ENCODE data around the gene GALNT1.

Gene GALNT1

GRCh38 chr18:35672897-35673296 lies 91.4 kb downstream of the GALNT1 start:
- no peak for DNase-seq (ENCODE audit: low read depth in 2 of 2)

DNA sequence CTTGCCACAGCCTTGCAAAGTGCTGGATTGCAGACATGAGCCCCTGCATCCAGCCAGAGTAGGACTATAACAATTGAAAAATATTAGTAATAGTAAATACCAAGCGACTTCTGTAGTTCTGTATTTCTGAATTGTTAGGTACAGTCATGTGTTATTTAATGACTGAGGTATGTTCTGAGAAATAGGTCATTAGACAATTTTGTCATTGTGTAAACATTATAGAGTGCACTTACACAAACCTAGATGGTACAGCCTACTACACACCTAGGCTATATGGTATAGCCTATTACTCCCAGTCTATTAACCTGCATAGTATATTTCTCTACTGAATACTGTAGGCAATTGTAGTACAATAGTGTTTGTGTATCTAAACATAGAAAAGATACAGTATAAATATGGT lies 92.1 kb downstream of the GALNT1 start:
- no peak for DNase-seq (ENCODE audit: low read depth in 2 of 2)

DNA sequence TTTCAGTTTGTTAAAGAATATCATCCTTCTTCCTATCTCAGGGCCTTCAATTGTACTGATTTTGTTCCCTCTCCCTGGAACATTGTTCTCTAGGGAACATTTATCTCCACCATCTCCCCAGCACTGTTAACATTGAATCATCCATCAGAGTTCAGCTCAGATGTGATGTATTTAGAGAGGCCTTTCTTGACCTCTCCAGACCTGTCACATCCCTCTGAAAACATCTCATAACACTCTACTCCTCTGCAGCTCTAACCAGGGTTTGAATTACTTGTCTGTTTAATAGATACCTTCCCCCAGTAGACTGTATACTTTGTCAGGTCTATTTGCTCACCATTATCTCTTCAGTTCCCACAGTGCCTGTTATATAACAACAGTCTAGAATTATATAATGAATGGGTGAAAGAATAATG lies 98.6 kb downstream of the GALNT1 start:
- no peak for DNase-seq (ENCODE audit: low read depth in 2 of 2)

- no peak for DNase-seq (ENCODE audit: low read depth in 2 of 2)
These were observed 100.8 kb downstream of the GALNT1 start for GRCh38 chr18:35682281-35682867.

DNA sequence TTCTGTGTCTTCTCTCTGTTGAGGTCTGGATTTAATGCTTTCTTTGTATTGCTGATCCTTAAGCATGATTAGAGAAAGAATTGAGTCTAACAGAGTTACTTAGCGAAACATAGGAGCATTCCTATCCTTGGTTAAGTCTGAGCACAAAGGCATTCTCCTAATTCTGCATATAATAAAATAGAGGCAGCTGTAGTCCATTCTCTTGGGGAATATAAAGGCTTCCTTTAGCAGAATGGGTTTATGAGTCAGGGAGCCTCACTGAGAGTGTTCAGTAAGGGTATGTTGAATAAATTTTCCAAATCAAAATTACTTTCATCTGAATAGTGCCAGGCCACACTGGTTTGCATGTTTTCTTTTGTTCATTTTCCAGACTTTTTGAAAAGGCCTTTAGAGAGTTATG lies 101.5 kb downstream of the GALNT1 start:
- no peak for DNase-seq (ENCODE audit: low read depth in 2 of 2)

DNA sequence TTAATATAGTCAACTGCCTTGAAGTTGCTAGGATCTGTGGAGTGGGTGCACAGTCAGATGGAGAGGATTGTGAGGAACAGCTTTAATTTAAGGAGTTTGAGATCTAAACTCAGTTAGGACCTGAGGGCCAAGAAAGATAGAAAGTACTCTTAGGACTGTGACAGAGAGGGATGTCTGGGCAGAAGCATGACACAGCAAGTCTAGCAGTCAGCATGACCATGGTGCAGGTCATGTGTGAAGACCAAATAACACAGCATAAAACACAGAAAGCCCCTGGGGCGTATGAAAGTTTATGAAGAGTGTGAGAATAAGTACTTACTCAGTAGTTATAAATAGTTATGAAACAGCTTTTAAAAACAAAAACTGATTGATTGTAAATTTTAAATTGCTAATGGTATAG lies 107.2 kb downstream of the GALNT1 start:
- DNase-seq (ENCODE audit: low read depth in 2 of 2), result no peak

- DNase-seq (ENCODE audit: low read depth in 2 of 2), result no peak
These were observed 108.2 kb downstream of the GALNT1 start for GRCh38 chr18:35689728-35690127.

DNA sequence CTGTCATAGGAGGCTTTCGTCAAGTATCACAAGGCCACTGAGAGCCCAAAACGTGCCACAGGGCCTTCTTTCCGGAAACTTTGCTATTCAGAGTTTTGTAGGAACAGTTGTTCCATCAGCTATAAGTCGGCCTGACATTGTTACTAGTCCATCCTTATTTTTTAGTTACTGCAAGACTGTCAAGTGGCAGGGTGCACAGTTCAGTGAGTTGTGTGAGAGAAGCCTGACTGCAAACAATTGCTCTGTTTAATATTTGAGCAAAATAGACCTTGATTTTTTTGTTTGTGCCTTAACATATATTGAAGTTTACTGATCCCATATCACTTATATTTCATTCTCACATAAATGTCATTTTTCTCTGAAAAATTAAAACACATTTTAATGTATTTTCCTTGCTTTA lies 110.1 kb downstream of the GALNT1 start:
- DNase-seq (ENCODE audit: low read depth in 2 of 2), result no peak

DNA sequence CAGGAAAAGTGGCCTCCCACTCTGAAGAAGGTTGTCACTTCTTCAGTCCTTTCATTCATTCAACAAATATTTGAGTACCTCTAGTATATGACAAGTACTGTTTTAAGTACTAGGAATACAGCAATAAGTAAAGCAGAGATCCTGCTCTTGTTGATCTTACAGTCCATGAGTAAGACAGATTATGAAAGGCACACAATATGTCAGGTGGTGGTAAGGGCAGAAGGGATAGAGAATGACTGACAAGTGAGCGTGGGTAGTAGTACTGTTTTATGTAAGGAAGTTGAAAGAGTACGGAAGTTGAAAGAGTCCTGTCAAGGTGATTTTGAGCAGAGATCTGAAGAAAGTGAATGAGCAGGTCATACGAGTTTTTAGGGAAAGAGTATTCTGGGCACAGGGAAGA lies 111.3 kb downstream of the GALNT1 start:
- no peak for DNase-seq (ENCODE audit: low read depth in 2 of 2)

GRCh38 chr18:35693829-35694228 lies 112.3 kb downstream of the GALNT1 start:
- no peak for DNase-seq (ENCODE audit: low read depth in 2 of 2)

DNA sequence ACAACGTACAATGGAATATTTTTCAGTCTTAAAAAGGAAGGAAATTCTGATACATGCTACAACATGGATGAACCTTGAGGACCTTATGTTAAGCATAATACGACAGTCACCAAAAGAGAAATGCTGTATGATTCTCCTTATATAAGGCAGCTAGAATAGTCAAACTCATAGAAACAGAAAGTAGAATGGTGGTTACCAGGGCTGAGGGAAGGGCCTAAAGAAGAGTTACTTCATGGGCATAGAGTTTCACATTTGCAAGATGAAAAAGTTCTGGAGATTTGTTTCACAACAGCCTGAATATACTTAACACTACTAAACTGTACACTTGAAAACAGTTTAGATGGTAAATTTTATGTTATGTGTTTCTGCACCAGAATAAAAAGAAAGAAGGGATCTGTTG lies 113.3 kb downstream of the GALNT1 start:
- DNase-seq (ENCODE audit: low read depth in 2 of 2), result no peak

DNA sequence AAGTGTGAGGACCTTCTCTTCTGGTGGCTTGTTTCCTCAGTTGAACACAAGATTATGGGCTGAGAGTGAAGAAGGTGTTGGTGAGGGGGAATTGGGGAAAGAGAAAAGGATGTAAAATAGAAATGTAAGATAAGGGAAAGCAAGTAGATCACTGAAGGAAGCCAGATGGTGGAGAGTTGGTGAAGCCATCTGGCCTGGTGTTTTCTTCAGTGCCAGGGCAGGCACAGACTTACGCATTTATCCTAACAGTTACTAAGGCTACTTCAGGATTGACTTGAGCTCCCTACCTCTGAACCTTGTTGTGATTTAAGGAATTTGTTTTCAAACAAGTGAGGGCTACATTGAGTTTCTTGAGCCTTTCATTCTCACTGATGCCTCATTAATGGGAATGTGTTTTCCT lies 113.8 kb downstream of the GALNT1 start:
- no peak for DNase-seq (ENCODE audit: low read depth in 2 of 2)

DNA sequence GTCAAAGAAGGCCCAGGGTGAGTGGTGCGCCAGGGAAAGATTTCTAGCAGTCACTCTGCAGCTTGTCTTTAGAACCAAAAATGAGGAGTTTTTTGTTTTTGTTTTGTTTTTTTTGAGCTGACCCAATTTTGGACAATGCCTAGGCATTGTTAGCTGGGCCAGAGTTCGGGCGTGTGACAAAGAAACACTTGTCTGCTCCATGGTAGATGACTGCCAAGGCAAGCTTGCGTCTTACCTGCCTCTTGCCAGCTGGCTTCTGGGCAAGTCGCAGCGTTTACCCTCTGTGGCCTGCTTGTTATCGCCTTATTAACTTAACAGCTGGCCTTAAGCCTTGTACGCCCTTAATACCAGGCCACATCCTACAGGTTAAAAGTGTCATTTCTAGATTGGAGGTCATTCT lies 114.3 kb downstream of the GALNT1 start:
- DNase-seq (ENCODE audit: low read depth in 2 of 2), result no peak

GRCh38 chr18:35696307-35696706 lies 114.8 kb downstream of the GALNT1 start:
- DNase-seq (ENCODE audit: low read depth in 2 of 2), result no peak

DNA sequence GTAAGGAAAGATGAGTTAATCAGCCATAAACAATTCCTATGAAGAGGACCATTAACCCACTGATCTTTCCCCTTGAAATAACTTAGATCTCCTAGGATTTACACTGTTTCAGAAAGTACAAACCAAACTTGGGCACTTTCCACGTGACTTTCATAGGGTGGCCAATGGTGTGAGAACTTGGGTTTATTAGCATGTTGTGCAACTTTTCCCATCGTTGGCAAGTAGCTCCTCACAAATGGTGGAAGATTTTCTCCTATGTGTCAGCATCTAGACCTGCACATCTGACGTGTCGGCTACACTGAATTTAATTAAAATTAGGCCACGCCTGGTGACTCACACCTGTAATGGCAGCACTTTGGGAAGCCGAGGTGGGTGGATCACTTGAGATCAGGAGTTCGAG lies 116.3 kb downstream of the GALNT1 start:
- DNase-seq (ENCODE audit: low read depth in 2 of 2), result no peak

DNA sequence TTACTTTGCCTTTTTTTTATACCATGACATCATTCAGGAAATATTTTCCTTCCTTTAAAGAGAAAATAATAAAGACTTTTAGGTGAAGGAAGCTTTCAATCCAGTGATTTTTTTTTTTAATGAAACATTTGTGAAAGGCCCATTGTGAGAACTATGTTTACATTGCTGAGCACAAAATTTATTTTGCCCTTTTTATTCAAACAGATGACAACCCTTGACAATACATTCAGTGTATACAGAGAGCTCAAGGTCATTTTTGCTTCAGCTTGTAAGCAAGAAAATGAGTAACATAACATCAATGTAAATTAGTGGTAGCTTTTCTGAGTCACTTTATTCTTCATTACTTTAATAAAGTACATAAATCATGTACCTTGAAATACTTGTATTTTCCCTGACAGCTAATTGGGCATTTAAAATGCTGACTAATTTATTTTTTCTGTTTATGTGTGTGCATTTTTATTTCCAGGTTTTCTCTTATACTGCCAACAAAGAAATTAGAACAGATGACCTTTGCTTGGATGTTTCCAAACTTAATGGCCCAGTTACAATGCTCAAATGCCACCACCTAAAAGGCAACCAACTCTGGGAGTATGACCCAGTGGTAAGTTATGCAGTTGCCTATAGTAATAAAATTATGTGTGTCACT lies 121.6 kb downstream of the GALNT1 start:
- no peak for DNase-seq (ENCODE audit: low read depth in 2 of 2)

GRCh38 chr18:35705988-35706387 lies 124.4 kb downstream of the GALNT1 start:
- DNase-seq (ENCODE audit: low read depth in 2 of 2), result no peak

DNA sequence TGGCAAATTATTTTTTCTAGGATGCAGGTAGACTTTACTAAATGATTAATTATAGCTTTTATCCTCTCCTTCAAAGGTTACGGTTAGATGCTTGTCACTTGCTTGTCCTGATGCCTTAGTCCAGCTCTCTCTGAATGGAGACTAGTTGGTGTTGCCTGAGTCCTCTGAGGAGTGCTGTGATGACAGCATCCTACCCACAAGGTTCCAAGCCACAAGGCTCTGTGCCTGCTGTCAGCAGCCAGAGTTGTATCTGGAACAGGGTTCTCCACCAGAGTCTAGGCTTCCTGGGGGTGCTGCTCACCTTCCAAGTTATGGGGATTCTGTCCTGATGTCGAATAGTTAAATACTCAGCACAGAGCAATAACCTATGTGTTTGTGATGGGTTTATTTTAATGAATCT lies 125.7 kb downstream of the GALNT1 start:
- no peak for DNase-seq (ENCODE audit: low read depth in 2 of 2)

DNA sequence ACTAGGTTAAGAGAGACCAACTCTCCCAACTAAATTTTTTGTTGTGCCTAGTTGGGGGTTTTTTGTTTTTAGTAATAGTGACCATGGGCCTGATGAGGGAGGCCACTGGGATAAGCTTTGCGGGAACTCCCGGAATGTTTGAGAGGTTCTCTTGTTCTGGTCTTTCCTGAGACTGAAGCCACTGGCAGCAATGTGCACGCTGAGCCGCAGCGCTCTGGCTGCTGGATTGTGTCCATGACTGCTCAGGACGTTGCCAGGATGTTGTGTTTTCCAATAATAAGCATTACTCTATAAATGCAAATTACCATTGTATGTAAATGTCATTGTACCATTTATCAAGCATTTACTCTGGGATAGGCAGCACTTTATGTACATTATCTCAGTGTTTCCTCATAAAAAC lies 126.1 kb downstream of the GALNT1 start:
- no peak for DNase-seq (ENCODE audit: low read depth in 2 of 2)

GRCh38 chr18:35710581-35710980 lies 129.0 kb downstream of the GALNT1 start:
- DNase-seq (ENCODE audit: low read depth in 2 of 2), result no peak

- no peak for DNase-seq (ENCODE audit: low read depth in 2 of 2)
These were observed 129.7 kb downstream of the GALNT1 start for GRCh38 chr18:35711227-35711626.

DNA sequence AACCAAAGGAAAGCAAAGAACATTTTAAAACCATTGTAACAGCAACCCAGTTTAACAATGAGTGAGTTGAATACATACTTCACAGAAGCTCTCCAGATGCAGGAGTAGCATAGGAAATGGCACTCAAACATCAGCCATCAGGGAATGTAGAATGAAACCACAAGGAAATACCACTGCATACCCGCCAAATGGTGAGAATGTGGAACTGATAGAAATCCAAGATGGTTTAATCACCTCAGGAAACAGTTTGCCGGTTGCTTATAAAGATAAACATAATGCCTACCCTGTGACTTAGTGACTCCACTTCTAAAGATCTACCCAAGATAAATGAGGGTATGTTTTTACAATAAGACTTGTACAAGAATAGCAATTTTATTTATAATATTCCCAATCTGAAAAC lies 132.0 kb downstream of the GALNT1 start:
- no peak for DNase-seq (ENCODE audit: low read depth in 2 of 2)

- no peak for DNase-seq (ENCODE audit: low read depth in 2 of 2)
These were observed 133.0 kb downstream of the GALNT1 start for GRCh38 chr18:35714539-35714938.

GRCh38 chr18:35715139-35715538 lies 133.6 kb downstream of the GALNT1 start:
- no peak for DNase-seq (ENCODE audit: low read depth in 2 of 2)
